Left ventricle myocardium inferior (tissue), 1 donor: Measurements from ENCODE around the gene PDZK1IP1. TPM values are rescaled to one million over a fixed set of nuclear protein-coding genes. Genes with fewer than 3 reads are reported as not detected.

Experiments used
- DNase-seq: peaks from one replicate; pipeline ENCODE4 v3.0.0-alpha.2; 2020
- H3K27ac ChIP-seq: fragments of 200-600 bp; replicated peaks from 2 replicates; pipeline ENCODE4 v1.8.0; 2021
- H3K27me3 ChIP-seq: fragments of 200-600 bp; 2 replicates; pipeline ENCODE4 v1.8.0; 2021; ENCODE audit warnings: low read depth
- H3K36me3 ChIP-seq: fragments of 200-600 bp; 2 replicates; pipeline ENCODE4 v1.8.0; 2021
- H3K4me1 ChIP-seq: fragments of 200-600 bp; 2 replicates; pipeline ENCODE4 v1.8.0; 2021
- H3K4me3 ChIP-seq: fragments of 200-600 bp; 2 replicates; pipeline ENCODE4 v1.8.0; 2021; ENCODE audit warnings: mild to moderate bottlenecking, moderate library complexity
- H3K9me3 ChIP-seq: fragments of 200-600 bp; replicated peaks from 2 replicates; pipeline ENCODE4 v1.8.0; 2021
- CTCF ChIP-seq: fragments of 200-600 bp; IDR thresholded peaks from 2 replicates; pipeline ENCODE4 v1.8.0; 2021; ENCODE audit warnings: antibody characterized with exemption, mild to moderate bottlenecking, borderline replicate concordance
- intact Hi-C: fragments of 100-400 bp; cut with micrococcal nuclease; formaldehyde crosslinking; loops from one replicate; pipeline ENCODE4 v1.11.0; 2022
- total RNA-seq: library from RNA; stranded (reverse); fragmentation: NEBNext Ultra II Directional; extraction: Animal tissue kit (Norgen Biotek cat#: 25700); gene quantifications from one replicate; pipeline ENCODE4 v1.2.1, GENCODE V29; 2021
- donor health status: DM: no; HTN: yes; CAD: no; lungs with severe emphysema.

The PDZK1IP1 gene
- total RNA-seq, 1 donor from 2014 or later = not detected

- no peak for DNase-seq
These were observed 42.5 kb upstream of the PDZK1IP1 start, which contains the start of gene TAL1 for GRCh38 chr1:47232187-47232874. TSS of gene TAL1 (minus strand) at chr1:47232225. CDS start at chr1:47225888, 6,337 bp downstream.

GRCh38 chr1:47231301-47232186 lies 41.7 kb upstream of the PDZK1IP1 start:
- intact Hi-C loops = no loop called here
- no peak for DNase-seq
- H3K4me1 ChIP-seq = peaks cover 72% of the 10 kb centered on the region
- no peak for TF ChIP-seq CTCF
- peak overlapping the region; percentile 91 for H3K27ac ChIP-seq
- no peaks in the 10 kb centered on the region for H3K36me3 ChIP-seq
- no peaks in the 10 kb centered on the region for H3K9me3 ChIP-seq
- H3K27me3 ChIP-seq = peaks cover 90% of the 10 kb centered on the region
- peak overlapping the region; percentile 68 for H3K4me3 ChIP-seq

More at GRCh38 chr1:47232187-47232874, 42.5 kb upstream of the PDZK1IP1 start, which contains the start of gene TAL1:
- intact Hi-C loops = no loop called here
- Histone ChIP-seq H3K9me3 (no peaks in the 10 kb centered on the region), H3K36me3 (no peaks in the 10 kb centered on the region), H3K4me1 (peaks cover 64% of the 10 kb centered on the region), H3K27me3 (peaks cover 83% of the 10 kb centered on the region), H3K27ac (peak within 1 kb of the TSS; percentile 91), H3K4me3 (peak within 1 kb of the TSS; percentile 68)
- no peak for TF ChIP-seq CTCF

GRCh38 chr1:47230692-47231300 lies 41.0 kb upstream of the PDZK1IP1 start:
- H3K27me3 ChIP-seq = peaks cover 98% of the 10 kb centered on the region
- H3K27ac ChIP-seq = peak overlapping the region; percentile 91
- H3K36me3 ChIP-seq = no peaks in the 10 kb centered on the region
- no peaks in the 10 kb centered on the region for H3K9me3 ChIP-seq
- peaks cover 76% of the 10 kb centered on the region for H3K4me1 ChIP-seq
- no peak for TF ChIP-seq CTCF
- DNase-seq = no peak
- peak overlapping the region; percentile 68 for H3K4me3 ChIP-seq
- intact Hi-C loops = no loop called here

GRCh38 chr1:47229886-47230691 lies 40.3 kb upstream of the PDZK1IP1 start:
- intact Hi-C loops = no loop called here
- DNase-seq = no peak
- Histone ChIP-seq H3K9me3 (no peaks in the 10 kb centered on the region), H3K27me3 (peaks cover 100% of the 10 kb centered on the region), H3K36me3 (no peaks in the 10 kb centered on the region), H3K27ac (peak overlapping the region; percentile 91), H3K4me3 (peak overlapping the region; percentile 68), H3K4me1 (peaks cover 76% of the 10 kb centered on the region)
- no peak for TF ChIP-seq CTCF
